Transverse colon (tissue), 4 donors: ENCODE results near the gene CFAP52. TPM values are rescaled to one million over a fixed set of nuclear protein-coding genes. Genes with fewer than 3 reads are reported as not detected.
"Not testable (repeated sequence)": the region's sequence is repeated elsewhere in the genome, so short reads cannot be mapped to it uniquely, and the experiment has no call there.

ENCODE experiments used
- DNase-seq: peaks from one replicate; pipeline ENCODE4 v3.0.0-alpha.2; 2019
- H3K27ac ChIP-seq, 4 donors: fragments of 200-600 bp; sonication (generic); 2 replicates each; pipeline ENCODE4 v1.5.1; 2016 to 2018; ENCODE audit warnings: inconsistent platforms in 4 of 4
- H3K27me3 ChIP-seq: fragments of 200-600 bp; sonication (generic); 2 replicates; pipeline ENCODE4 v1.5.1; 2017; ENCODE audit warnings: inconsistent platforms
- H3K36me3 ChIP-seq, 4 donors: fragments of 200-600 bp; sonication (generic); 2 replicates each; pipeline ENCODE4 v1.5.1; 2017 to 2019; ENCODE audit warnings: inconsistent platforms in 4 of 4
- H3K4me1 ChIP-seq, 4 donors: fragments of 200-600 bp; sonication (generic); 2 replicates each; pipeline ENCODE4 v1.5.1; 2017 to 2020; ENCODE audit warnings: inconsistent platforms in 4 of 4
- H3K4me3 ChIP-seq, 4 donors: fragments of 200-600 bp; sonication (generic); 1 replicate in 1 of 4; 2 replicates in 3 of 4; pipeline versions ENCODE4 v1.5.1 to v1.6.1; 2017 to 2019; ENCODE audit warnings: inconsistent platforms in 4 of 4
- H3K9me3 ChIP-seq, 2 donors: fragments of 200-600 bp; sonication (generic); 2 replicates each; pipeline ENCODE4 v1.5.1; 2017 to 2019; ENCODE audit warnings: inconsistent platforms in 2 of 2
- EP300 ChIP-seq: sonication (generic); formaldehyde crosslinking; IDR thresholded peaks from one replicate; pipeline ENCODE4 v1.6.1; 2017; ENCODE audit warnings: antibody characterized with exemption, low read depth
- POLR2A ChIP-seq: fragments of 450-650 bp; IDR thresholded peaks from one replicate; pipeline ENCODE4 v1.6.1; 2016; ENCODE audit warnings: antibody characterized with exemption, mild to moderate bottlenecking, moderate library complexity
- POLR2AphosphoS5 ChIP-seq, 3 donors: sonication (generic); formaldehyde crosslinking; IDR thresholded peaks; one replicate each; pipeline ENCODE4 v1.6.1; 2016; ENCODE audit warnings: antibody characterized with exemption in 3 of 3
- WGBS, 2 donors: methylation state at CpG; one replicate each; pipeline ENCODE4 v1.1.5; 2018; ENCODE audit warnings: low coverage in 1 of 2; 5-methylcytosine and 5-hydroxymethylcytosine counted together
- in situ Hi-C, 4 donors: fragments of 200-750 bp; cut with MboI; loops; one replicate each; pipeline versions ENCODE4 v1.15.0 to v1.15.1; 2017; ENCODE audit warnings: low sequenced_read_pairs in 3 of 4, low pct_ligation_motif_present in 1 of 4, low pct_unique_long_range_greater_than_20kb in 1 of 4
- intact Hi-C: fragments of 100-400 bp; cut with DNase I; formaldehyde crosslinking; loops from one replicate; pipeline ENCODE4 v1.15.1; 2023; ENCODE audit warnings: low total_unique reads
- total RNA-seq, 4 donors: library from RNA; depleted of rRNA; stranded (reverse); fragments of >200 nt; gene quantifications; one replicate each; pipeline ENCODE4 v1.1.0, GENCODE V29; 2016
- TF ChIP-seq, protein P1 (sequence below), 5 experiments: fragments of 200-600 bp in 3 of 5; fragments of 450-650 bp in 2 of 5; sonication (generic) in 3 of 5; IDR thresholded peaks; 1 replicate in 2 of 5; 2 replicates in 3 of 5; pipeline ENCODE4 v1.5.1; 2016 to 2017; ENCODE audit warnings: antibody characterized with exemption in 5 of 5, inconsistent platforms in 3 of 5, mild to moderate bottlenecking in 2 of 5, moderate library complexity in 1 of 5

The CFAP52 gene
- total RNA-seq, 4 donors from 2014 or later, result not detected

DNA sequence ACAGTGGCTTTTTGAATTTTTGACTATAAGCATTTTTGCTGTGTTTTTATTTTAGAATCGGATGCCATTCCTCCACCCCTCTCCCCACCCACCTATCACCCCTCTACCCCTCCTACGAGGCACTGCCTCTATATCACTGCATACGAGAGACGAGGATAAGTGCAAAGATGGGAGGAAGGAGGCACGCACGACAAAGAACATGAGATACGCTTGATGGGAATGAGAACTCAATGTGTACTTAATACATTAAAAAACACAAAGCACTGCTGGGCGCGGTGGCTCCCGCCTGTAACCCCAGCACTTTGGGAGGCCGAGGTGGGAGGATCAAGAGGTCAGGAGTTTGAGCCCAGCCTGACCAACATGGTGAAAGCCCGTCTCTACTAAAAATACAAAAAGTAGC, 60.1 kb downstream of the CFAP52 start:
- TF ChIP-seq POLR2AphosphoS5 (IDR thresholded peaks at IDR 0.05) (no peak), EP300 (no peak), POLR2A (no peak)
- TF ChIP-seq, protein P1, sequence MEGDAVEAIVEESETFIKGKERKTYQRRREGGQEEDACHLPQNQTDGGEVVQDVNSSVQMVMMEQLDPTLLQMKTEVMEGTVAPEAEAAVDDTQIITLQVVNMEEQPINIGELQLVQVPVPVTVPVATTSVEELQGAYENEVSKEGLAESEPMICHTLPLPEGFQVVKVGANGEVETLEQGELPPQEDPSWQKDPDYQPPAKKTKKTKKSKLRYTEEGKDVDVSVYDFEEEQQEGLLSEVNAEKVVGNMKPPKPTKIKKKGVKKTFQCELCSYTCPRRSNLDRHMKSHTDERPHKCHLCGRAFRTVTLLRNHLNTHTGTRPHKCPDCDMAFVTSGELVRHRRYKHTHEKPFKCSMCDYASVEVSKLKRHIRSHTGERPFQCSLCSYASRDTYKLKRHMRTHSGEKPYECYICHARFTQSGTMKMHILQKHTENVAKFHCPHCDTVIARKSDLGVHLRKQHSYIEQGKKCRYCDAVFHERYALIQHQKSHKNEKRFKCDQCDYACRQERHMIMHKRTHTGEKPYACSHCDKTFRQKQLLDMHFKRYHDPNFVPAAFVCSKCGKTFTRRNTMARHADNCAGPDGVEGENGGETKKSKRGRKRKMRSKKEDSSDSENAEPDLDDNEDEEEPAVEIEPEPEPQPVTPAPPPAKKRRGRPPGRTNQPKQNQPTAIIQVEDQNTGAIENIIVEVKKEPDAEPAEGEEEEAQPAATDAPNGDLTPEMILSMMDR (IDR thresholded peaks at IDR 0.05), result no peak
- no peak for DNase-seq
- no peaks in the 10 kb centered on the region for H3K9me3 ChIP-seq
- intact Hi-C loops (no loop called here), in situ Hi-C loops (no loop called here)
- peaks cover 9% of the 10 kb centered on the region for H3K27me3 ChIP-seq
- no peaks in the 10 kb centered on the region for H3K4me1 ChIP-seq
- WGBS, 2 donors, result 80 to 93% methylated on average over 10 to 12 of the region's 12 CpGs
- no peak overlapping the region for H3K4me3 ChIP-seq
- no peaks in the 10 kb centered on the region for H3K36me3 ChIP-seq
- H3K27ac ChIP-seq, result no peak overlapping the region

DNA sequence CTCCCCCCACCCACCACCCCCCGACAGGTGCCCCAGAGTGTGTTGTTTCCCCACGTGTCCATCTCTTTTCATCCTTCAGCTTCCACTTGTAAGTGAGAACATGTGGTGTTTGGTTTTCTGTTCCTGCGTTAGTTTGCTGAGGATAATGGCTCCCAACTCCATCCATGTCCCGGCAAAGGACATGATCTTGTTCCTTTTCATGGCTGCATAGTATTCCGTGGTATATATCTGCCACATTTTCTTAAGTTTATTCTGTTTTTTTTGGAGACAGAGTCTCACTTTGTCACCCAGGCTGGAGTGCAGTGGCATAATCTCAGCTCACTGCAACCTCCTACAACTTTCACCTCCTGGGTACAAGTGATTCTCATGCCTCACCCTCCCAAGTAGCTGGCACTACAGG, 63.9 kb downstream of the CFAP52 start:
- DNase-seq, H3K36me3 ChIP-seq, H3K27ac ChIP-seq, intact Hi-C loops, H3K9me3 ChIP-seq, H3K4me3 ChIP-seq, in situ Hi-C loops: not testable (repeated sequence)
- Histone ChIP-seq H3K27me3 (peaks cover 13% of the 10 kb centered on the region), H3K4me1 (peaks cover 0 to 12% (median 5%) of the 10 kb centered on the region in 4 donors)
- 92 to 98% methylated on average over 5 of the region's 5 CpGs for WGBS, 2 donors

DNA sequence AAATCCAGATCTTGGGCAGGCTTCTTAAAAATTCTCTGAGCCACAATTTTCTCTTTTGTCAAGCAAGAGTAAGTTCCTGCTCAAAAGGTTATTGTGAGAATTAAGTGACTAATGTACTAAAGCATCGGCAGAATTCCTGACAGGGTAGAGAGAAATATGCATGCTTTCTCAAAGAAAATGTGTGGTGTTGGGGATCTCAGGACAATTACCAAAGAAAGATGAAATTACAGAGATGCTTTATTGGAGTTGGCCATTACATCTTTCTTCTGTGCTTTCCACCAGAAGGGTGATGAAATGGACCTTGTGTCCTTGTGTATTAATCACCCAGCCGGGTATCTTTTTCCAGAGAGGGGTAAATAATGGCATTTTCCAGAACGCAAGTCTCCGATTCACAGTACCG, 67.2 kb downstream of the CFAP52 start:
- intact Hi-C loops, result no loop called here
- peaks cover 28% of the 10 kb centered on the region for H3K27me3 ChIP-seq
- in situ Hi-C loops, result no loop called here

DNA sequence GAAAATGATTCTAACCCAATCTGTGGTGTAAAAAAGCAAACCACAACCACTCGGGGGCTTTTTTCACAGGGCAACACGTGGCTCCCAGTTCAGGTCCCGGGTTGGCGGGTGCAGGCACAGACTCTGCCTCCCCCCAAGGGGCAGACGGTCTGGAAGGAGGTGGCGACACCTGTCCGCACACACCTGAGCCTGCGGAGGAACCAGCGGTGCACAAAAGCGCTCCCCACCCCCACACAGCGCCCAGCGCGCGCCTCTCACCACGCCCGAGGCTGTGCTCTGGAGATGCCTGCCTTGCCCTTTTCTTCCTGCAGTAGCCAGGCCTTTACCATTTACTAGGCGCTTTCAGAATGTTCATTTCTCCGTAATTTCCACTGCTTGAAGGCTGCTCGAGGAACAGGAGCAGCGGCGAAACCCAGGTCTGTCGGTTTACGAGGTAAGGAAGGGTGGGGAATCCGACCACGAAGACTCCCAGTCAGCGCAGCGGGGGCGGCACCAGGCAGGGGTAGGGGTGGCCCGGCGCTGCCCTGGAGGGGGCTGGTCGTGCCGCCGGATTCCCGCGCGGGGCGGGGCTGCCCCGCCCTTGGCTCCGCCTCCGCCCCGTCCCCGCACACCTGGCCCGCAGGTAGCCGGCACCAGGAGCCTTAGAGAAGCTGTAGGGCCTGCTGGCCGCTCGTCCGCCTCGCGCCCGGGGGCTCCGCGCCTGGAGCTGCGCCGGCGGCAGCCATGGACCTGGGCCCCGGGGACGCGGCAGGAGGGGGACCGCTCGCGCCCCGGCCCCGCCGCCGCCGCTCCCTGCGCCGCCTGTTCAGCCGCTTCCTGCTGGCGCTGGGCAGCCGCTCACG, 68.7 kb downstream of the CFAP52 start, which contains the start of gene USP43:
Gene USP43 (plus strand): TSS at position 608 of the 842 bp plus-strand sequence. CDS start 116 bp downstream, at position 724.
- TF ChIP-seq, protein P1 (IDR thresholded peaks at IDR 0.05), result peak in 1 of 5 experiments; percentile 30
- TF ChIP-seq POLR2A (peak; percentile 58), EP300 (no peak), POLR2AphosphoS5 (IDR thresholded peaks at IDR 0.05) (peak; percentile 66 to 72 (median 68))
- no peaks in the 10 kb centered on the region for H3K36me3 ChIP-seq
- in situ Hi-C loops (no loop called here), intact Hi-C loops (no loop called here)
- peak; percentile 80 for DNase-seq
- H3K4me1 ChIP-seq, result peaks cover 0 to 13% (median 11%) of the 10 kb centered on the region in 4 donors
- 0% methylated on average over 25 of the region's 72 CpGs; no CpG with 5 or more reads in 1 of the 2 donors for WGBS, 2 donors
- H3K27me3 ChIP-seq, result peaks cover 28% of the 10 kb centered on the region
- H3K4me3 ChIP-seq, result peak within 1 kb of the TSS; percentile 55 to 79 (median 70)
- H3K27ac ChIP-seq, result peak within 1 kb of the TSS; percentile 90 to 96 (median 92)
- H3K9me3 ChIP-seq, result no peaks in the 10 kb centered on the region

More for the DNA sequence above, 67.2 kb downstream of the CFAP52 start:
- TF ChIP-seq POLR2AphosphoS5 (IDR thresholded peaks at IDR 0.05) (no peak), POLR2A (no peak), EP300 (no peak)
- TF ChIP-seq, protein P1 (IDR thresholded peaks at IDR 0.05), result no peak
- Histone ChIP-seq H3K27ac (peak overlapping the region in 3 of 4 donors; percentile 91 to 96 (median 94)), H3K4me1 (peaks cover 0 to 13% (median 11%) of the 10 kb centered on the region in 4 donors), H3K36me3 (no peaks in the 10 kb centered on the region), H3K4me3 (no peak overlapping the region), H3K9me3 (no peaks in the 10 kb centered on the region)
- 79 to 91% methylated on average over 5 of the region's 5 CpGs for WGBS, 2 donors
- DNase-seq, result no peak
